GM18867 (cell line): Measurements from ENCODE around the gene REX1BD.
A peak's percentile ranks its signal among the peaks of the same experiment; 100 is the strongest.
"Not testable (repeated sequence)": the region's sequence is repeated elsewhere in the genome, so short reads cannot be mapped to it uniquely, and the experiment has no call there.

Experiments
- ATAC-seq: cut with Tn5 transposase; IDR thresholded peaks from one replicate; pipeline ENCODE4 v1.9.1; 2021; ENCODE audit warnings: mild to moderate bottlenecking, moderate library complexity; ENCODE audit not compliant: unreplicated experiment

Gene REX1BD

GRCh38 chr19:18576383-18576782 lies 12.2 kb upstream of the REX1BD start:
- no peak for ATAC-seq

DNA sequence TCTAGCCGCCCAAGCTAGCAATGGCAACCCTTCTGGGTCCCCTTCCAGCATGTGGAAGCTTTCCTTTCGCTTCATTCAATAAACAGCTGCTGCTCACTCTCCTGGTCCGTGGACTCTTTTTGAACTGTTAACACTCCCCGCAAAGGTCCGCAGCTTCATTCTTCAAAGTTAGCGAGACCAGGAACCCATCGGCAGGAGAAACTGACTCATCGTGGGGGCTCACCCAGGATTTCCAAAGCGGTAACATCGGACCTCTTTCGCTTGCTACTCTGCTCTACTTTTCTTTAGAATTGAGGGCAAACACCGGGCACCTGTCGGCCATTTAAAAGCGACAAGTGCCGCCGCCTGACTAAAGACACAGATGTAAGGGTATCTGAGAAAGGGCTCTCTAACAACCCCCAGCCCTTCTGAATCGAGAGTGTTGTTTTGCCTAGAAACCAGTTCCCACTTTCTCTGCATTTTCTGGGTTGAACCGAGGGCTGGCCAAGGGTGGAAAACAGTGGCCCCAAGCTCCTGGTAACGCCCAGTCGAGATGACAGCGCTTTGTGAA lies 11.2 kb upstream of the REX1BD start:
- no peak for ATAC-seq

- ATAC-seq: no peak
Measured at GRCh38 chr19:18580311-18580710, 8.3 kb upstream of the REX1BD start.

- no peak for ATAC-seq
Measured at GRCh38 chr19:18586306-18586705, 2.3 kb upstream of the REX1BD start.

GRCh38 chr19:18587561-18587960 lies 1.0 kb upstream of the REX1BD start:
- no peak for ATAC-seq

DNA sequence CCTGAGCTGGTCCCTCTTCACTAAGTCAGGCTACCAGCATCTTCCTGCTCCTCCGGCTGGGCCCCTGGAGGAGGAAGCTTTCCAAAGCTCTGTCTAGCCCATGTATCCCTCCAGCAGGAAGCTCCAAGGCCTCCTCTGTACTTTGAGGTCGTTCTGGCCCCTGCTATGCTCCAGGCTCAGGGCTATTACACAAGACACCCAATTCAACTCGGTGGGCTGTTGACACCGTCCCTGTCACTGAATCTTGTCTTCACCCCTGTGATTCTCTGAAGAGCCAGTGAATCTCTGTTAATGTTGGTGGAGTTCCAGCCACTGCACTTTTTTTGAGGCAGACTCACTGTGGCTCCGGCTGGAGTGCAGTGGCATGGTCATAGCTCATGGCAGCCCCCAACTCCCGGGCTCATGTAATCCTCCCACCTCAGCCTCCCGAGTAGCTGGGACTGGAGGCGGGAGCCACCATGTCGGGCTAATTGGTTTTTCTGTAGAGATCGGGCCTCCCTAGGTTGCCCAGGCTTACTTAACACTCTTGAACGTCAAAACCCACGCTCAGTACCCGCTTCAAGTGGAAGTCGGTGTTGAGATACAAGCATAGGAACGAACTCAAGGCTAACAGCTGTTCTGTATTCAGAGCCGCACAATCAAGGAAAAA lies 512 bp upstream of the REX1BD start:
- ATAC-seq: no peak

DNA sequence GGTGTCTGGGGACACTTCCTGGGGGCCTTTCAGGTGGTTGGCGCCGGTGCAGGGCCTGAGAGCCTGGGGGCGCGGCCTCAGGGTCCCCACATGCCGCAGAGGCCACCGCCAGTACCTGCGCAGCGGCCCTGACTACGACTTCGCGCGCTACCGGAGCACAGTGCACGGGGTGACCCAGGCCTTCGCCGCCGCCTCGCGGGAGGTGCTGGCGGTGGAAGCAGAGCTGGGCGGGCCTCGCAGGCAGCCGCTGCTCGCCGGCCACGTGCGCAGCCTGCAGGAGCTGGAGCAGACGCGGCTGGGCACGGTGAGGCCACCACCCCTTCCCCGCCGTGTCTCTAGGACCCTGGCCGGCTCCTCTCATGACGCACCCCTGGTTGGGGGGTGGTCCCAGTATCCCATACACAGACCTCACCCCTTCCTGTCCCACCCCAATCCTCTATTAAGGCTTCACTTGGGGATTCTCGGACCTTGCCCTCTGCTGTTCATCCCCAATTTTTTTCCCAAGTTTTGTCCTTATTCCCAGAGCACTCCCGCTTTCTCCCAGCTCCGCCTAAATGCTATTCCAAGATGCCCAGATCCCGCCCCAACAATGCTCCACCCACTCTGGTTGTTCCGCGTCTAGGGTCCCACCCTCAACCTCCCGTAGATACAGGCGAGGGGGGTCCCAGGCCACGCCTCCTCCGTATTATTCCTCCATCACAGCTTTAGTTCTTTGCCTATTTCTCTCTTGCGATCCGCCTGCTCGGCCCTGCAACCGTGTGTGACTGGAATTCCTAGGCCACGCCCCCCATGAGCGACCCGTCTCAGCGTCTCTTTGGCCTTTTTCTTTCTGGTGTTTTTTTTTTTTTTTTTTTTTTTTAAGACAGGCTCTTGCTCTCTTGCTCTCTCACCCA lies 1.0 kb downstream of the REX1BD start:
- peak; percentile 28 for ATAC-seq

DNA sequence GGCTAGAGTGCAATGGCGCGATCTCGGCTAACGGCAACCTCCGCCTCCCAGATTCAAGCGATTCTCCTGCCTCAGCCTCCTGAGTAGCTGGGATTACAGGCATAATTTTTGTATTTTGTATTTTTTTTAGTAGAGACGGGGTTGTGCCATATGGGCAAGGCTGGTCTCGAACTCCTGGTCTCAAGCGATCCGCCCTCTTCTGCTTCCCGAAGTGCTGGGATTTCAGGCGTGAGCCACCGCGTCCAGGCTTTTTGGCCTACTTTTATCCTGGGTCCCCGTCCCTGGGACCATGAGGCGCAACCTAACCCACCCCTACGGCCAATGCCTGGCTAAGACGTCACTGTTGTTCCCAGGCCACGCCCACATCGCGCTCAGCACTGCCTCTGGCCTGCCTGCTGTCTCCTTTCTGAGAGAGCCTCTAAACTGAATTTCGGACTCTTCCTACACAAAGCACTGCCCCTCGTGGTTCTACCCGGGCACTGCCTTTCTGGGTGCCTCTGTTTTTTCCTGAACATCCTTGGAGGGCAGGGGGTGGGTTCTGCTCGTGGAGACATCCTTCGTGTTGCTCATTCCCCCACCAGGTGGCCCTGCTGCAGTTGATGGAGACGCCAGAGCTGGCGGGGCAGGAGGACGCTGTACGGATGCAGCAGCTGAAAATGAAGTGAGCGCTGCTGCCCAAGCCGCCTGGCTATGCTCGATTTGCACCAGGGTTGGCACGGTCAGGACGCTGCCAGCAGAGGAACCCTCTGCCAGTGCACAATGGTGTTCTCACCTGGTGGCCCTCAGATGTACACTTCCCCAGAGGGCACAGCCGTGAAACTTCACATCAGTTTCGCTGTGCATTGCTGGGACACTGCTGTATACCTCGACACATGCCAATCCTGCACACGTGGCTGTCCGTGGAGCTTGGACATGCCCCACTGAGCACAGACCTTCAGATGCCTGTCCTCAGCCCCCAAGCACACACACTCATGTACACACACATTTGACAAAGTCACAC lies 2.0 kb downstream of the REX1BD start:
- no peak for ATAC-seq

- ATAC-seq: no peak
Measured at GRCh38 chr19:18591735-18592385, 3.3 kb downstream of the REX1BD start.

GRCh38 chr19:18592732-18593131 lies 4.1 kb downstream of the REX1BD start:
- ATAC-seq: not testable (repeated sequence)

- ATAC-seq: no peak
Measured at GRCh38 chr19:18593367-18594095, 4.9 kb downstream of the REX1BD start.

DNA sequence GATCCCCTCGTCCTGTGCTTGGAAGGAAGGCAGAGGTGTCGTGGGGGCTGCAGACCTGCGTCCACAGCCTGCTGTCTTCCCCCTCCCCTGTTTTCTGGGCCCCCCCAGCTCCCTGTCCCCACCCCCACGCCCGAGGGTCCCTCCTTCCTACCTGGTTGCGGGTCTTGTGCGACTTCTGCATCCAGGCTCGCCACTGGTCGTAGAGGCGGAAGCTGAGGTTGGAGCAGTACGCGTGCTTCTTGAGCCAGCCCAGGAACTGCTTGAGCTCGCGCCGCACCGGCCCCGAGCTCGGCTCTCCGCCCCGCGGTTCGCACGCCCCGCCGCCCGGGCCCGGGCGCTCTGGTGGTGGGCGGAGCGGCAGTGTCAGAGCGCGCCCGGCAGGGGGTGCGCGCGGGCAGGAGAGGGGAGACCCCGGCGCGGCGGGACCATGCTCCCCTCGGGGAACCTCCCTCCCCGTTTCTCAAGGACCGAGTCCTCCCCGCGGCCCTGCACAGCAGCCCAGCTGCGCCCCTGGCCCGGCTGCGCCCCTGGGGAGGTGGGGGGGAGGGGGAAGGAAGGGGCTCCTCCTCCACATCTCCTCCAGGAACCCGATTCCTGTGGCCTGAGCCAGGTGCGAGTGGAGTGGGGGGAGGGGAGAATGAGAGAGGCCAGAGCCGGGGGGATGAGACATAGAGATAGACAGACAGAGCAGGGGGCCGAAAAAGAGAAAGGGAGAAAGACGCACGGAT lies 5.7 kb downstream of the REX1BD start:
- ATAC-seq: no peak

- no peak for ATAC-seq
Measured at GRCh38 chr19:18594824-18595373, 6.3 kb downstream of the REX1BD start.

- no peak for ATAC-seq
Measured at GRCh38 chr19:18595475-18595874, 6.9 kb downstream of the REX1BD start.

DNA sequence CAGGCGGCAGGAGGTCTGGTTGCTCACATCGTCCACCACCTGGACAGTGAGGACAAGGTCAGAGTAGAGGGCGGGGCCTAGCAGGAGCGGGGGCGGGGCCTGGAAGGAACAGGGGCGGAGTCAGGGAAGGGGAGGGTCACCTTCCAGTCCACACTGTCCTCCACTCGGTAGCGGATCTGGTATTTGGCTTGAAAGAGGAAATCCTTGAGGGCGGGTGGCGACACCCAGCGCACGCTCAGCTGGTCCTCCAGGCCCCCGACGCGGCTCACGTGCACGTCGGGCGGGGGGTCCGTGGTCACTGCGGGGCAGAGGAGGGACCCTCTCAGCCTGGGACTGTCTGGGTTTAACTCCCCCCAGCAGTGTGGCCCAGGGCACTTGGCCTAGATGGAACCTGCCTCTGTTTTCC lies 8.2 kb downstream of the REX1BD start:
- ATAC-seq: no peak

DNA sequence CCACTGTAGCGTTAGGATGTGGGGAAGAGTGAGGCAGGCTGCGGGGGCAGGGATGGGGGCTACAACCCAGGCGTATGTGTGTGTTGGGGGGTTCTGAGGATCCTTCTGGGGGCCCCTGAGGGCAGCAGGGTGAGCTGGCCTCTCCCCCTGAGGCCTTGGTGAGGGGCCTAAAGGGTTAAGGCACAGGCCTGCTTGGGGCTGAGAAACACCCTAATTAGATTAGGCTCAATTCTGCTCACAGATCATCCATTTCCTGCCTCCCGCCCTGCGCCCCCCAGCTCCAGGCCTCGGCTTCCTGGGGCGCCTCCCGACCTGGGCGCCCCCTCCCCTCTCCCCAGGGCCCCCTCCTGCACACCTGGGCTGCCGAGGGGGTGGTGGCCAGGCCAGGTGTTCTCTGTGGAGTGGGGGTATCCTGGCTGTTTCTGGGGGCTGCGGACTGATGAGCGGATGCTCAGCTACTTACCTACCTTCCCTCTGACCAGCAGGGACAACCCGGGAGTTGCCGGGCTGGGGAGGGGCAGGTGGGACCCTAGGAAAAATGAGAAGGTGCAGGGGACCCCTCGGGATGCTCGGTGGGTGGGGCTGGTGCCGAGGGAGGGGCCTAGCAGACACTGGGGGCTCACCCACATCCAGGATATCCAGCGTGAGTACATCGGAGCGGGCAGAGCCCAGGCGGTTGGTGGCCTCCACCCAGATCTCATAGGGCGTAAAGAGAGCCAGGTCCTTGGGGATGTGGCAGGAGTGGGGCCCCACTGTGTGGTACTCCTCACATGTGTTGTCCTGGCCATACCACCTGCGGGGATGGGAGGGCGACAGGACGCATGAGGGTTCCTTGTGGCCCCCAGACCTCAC lies 9.4 kb downstream of the REX1BD start:
- ATAC-seq: no peak

- ATAC-seq: no peak
Measured at GRCh38 chr19:18599485-18599884, 10.9 kb downstream of the REX1BD start.
